Activated CD4-positive, alpha-beta memory T cell treated with anti-CD3 and anti-CD28 coated beads, Interleukin-2, amount 10 ng/mL, durations not matched to agents 7 days and 5 days (primary cell): Measurements from ENCODE around the gene GET4. TPM values are rescaled to one million over a fixed set of nuclear protein-coding genes. Genes with fewer than 3 reads are reported as not detected.
"Not testable (repeated sequence)": the region's sequence is repeated elsewhere in the genome, so short reads cannot be mapped to it uniquely, and the experiment has no call there.

Source experiments
- CTCF ChIA-PET: fragments of 350-600 bp; sonication (Branson Sonifier 250); formaldehyde crosslinking; loops from one replicate; lab custom pipeline; 2021; ENCODE audit warnings: antibody characterized with exemption, inconsistent platforms; lab: Charles Lee
- POLR2A ChIA-PET: fragments of 350-600 bp; sonication (Branson Sonifier 250); formaldehyde crosslinking; loops from one replicate; lab custom pipeline; 2021; ENCODE audit warnings: antibody characterized with exemption; lab: Charles Lee
- DNase-seq: peaks from one replicate; pipeline ENCODE4 v3.0.0-alpha.2; 2020
- H3K27ac Mint-ChIP-seq: one replicate; pipeline ENCODE4 v1.8.0; 2021; ENCODE audit warnings: mild to moderate bottlenecking, mixed read lengths
- H3K27me3 Mint-ChIP-seq: one replicate; pipeline ENCODE4 v1.8.0; 2021; ENCODE audit warnings: mixed read lengths
- H3K36me3 Mint-ChIP-seq: one replicate; pipeline ENCODE4 v1.8.0; 2021; ENCODE audit warnings: low read depth, mixed read lengths
- H3K4me1 Mint-ChIP-seq: one replicate; pipeline ENCODE4 v1.8.0; 2021; ENCODE audit warnings: mixed read lengths
- H3K4me3 Mint-ChIP-seq: one replicate; pipeline ENCODE4 v1.8.0; 2021; ENCODE audit warnings: mild to moderate bottlenecking, mixed read lengths
- H3K9me3 Mint-ChIP-seq: one replicate; pipeline ENCODE4 v1.8.0; 2021; ENCODE audit warnings: mixed read lengths
- total RNA-seq, 2 experiments: library from RNA; stranded (reverse); gene quantifications; one replicate each; pipeline ENCODE4 v1.2.3, GENCODE V29; 2021

The GET4 gene
- total RNA-seq, 2 experiments from 2014 or later, result 32.6 to 38.2 TPM

DNA sequence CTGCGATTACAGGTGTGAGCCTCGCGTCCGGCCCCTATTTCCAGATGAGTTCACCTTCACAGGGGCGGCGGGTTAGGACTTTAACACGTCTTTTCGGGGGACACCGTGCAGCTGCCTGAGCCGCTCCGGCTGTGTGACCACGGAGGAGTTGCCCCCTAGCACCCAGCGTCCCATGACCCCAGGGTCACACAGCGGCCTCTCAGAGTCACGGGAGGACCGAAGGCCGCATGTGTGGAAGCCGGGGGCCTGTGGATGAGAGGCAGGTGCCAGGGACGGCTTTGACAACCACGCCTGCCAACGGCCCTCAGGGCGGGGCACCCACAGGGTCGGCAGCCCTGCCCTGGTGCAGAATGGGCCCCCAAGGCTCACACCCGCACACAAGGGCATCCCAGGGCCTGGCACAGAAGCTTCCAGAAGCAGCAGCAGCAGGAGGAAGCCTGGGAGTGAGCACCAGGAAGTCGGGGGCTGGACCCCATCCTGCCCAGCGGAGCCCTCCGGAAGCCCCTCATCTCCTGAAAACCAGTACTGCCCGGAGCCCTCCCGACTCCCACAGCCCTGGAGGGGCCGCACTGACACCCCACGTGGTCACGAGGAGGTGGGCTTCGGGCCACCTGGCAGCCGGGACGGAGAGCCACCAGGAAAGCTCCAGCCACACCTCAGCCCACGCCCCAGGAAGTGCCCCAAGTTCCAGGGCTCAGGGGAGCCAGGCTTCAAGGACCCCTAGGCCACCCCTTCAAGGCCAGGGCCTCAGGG lies 45.4 kb downstream of the GET4 start:
- Mint-ChIP-seq H3K27me3 (peaks cover 10% of the 10 kb centered on the region), H3K9me3 (no peaks in the 10 kb centered on the region), H3K4me3 (peak overlapping the region; percentile 24), H3K27ac (no peak overlapping the region), H3K36me3 (peaks cover 5% of the 10 kb centered on the region), H3K4me1 (peaks cover 40% of the 10 kb centered on the region)
- ChIA-PET CTCF (interaction anchor here (0.8 to 2.1 kb wide), 4 partner anchors 9 to 248 kb away, joined by 4 to 9 read pairs (median 4); no protein-coding TSS in a partner anchor), POLR2A (interaction anchor here (0.9 to 4.2 kb wide), 8 partner anchors 8 to 317 kb away, joined by 3 to 54 read pairs (median 6); partner anchors contain the start of gene COX19)
- no peak for DNase-seq

DNA sequence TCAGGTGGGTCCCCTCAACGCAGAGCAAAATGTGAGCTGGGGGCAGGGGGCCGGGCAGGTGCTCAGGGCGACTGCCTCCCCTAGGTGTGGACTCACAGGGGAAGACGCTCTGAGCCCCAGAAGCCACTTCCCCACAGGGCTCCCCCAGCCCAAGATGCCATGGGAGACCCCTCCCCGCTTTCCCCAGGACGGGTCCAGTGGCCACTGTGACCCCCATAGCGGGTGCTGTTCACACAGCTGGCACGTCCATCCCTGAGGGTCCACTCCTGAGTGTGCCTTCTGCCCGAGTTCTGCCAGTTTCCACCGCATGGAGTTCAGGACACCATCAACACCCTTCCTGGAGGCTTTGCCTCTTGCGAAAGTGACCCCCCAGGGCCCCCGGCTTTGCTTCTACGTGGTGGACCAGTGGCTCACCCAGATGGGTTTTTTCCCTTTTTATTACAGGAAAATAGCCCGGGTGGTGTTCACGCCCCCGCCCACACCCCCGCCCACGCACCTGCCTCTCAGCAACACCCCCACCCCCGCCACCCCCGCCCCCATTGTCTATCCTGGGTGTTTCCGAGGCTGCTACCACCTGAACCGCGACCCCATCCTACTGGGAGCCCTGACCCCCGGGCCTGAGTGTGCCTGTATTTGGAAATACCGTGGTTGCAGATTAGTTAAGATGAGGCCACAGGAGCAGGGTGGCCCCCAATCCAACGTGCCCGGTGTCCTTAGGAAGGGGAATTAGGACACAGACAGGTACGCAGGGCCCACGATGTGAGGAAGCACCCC lies 46.2 kb downstream of the GET4 start:
- Mint-ChIP-seq H3K4me1 (peaks cover 42% of the 10 kb centered on the region), H3K27me3 (peaks cover 15% of the 10 kb centered on the region), H3K4me3 (peak overlapping the region; percentile 78), H3K9me3 (no peaks in the 10 kb centered on the region), H3K36me3 (peaks cover 5% of the 10 kb centered on the region), H3K27ac (peak overlapping the region; percentile 92)
- ChIA-PET CTCF (interaction anchor here (0.8 to 2.1 kb wide), 6 partner anchors 10 to 255 kb away, joined by 4 to 9 read pairs (median 4); partner anchors contain the start of gene COX19), POLR2A (interaction anchor here (0.9 to 4.2 kb wide), 16 partner anchors 9 to 318 kb away, joined by 3 to 54 read pairs (median 6); partner anchors contain the start of genes ADAP1, COX19, GET4 and GPR146)
- DNase-seq, result peak; percentile 43

DNA sequence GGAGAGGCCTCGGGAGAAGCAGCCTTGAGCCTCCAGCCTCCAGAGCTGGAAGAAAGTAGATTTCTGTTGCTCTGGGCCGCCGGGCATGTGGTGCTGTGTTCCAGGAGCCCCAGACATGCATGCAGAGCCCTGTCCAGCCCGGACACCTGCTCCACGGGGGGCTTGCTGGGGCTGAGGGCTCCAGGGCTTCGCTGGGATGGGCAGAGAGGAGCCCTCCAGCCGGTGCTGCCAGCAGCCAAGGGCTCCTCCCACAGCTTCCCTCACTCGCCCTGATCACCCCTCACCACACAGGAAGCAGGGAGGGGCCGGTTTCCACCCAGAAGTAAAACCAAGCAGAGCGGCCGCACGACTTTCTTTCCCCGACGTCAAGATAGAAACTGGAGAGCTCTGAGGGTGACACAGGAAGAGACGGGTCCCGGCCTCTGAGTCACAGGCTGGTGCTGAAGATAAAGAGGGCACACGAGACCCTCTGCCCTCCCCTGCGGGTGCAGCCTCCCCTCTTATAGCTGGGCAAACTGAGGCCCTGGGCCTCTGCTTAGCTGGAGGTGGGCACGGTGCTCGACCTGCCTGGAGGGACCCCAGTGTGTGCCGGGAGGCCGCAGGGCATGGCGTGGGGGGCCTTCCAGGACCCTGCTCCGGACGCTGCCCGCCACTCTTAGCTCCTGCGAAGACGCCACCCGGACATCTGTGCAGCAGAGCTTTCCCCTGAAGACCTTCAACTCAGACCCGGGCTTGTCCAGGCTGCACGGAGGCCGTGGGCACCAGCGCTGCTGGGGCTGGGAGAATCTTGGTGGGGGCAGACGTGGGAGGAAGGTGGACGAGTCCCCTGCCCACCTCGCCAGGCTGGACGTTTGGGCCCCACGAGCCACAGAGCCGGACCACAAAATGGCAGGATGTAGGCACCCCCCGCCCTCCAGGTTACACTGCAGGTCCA lies 47.0 kb downstream of the GET4 start:
- Mint-ChIP-seq H3K4me1 (peaks cover 42% of the 10 kb centered on the region), H3K36me3 (peaks cover 5% of the 10 kb centered on the region), H3K27me3 (peaks cover 16% of the 10 kb centered on the region), H3K9me3 (no peaks in the 10 kb centered on the region), H3K27ac (peak overlapping the region; percentile 92), H3K4me3 (peak overlapping the region; percentile 78)
- ChIA-PET POLR2A (interaction anchor here (0.9 to 4.2 kb wide), 14 partner anchors 10 to 319 kb away, joined by 3 to 54 read pairs (median 6); partner anchors contain the start of genes ADAP1, COX19, GET4 and GPR146), CTCF (interaction anchor here (1.0 to 2.1 kb wide), 5 partner anchors 13 to 254 kb away, joined by 4 to 9 read pairs (median 4); partner anchors contain the start of gene COX19)
- DNase-seq, result peak; percentile 97

DNA sequence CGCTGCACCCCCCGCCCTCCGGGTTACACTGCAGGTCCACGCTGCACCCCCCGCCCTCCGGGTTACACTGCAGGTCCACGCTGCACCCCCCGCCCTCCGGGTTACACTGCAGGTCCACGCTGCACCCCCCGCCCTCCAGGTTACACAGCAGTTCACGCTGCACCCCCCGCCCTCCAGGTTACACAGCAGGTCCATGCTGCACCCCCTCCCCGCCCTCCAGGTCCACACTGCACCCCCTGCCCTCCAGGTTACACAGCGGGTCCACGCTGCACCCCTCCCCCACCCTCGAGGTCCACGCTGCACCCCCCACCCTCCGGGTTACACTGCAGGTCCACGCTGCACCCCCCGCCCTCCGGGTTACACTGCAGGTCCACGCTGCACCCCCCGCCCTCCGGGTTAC lies 47.7 kb downstream of the GET4 start:
- H3K4me3 Mint-ChIP-seq, H3K9me3 Mint-ChIP-seq, DNase-seq: not testable (repeated sequence)

DNA sequence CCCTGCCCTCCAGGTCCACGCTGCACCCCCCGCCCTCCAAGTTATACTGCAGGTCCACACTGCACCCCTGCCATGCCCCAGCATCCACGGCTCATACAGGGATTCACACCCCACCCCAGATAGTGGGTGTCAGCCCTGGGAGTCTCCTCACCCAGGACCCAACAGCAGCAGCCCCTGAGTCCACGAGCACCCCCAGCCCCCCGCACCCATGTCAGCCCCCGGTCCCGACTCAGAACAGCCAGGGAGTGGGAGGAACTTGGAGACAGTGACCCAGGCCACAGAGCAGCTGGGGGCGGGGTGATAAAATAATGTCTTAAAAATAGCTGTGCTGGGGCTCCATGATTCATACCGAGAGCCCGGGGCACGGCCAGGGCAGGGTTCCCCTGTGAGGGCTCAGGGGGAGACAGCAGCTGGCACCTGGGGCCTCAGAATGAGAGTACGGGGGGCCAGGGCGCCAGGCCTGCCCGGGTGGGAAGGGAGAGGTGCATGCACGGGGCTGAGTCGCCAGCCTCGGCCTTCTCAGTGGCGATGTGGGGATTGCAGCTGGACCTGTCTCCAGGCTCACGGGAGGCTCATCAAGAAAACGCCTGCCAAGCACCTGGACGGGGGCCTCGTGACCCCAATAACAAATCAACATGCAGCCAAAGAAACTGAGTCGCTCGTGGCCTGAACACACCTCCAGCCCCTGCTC lies 48.3 kb downstream of the GET4 start:
- peak; percentile 73 for DNase-seq
- no peaks in the 10 kb centered on the region for H3K9me3 Mint-ChIP-seq
- H3K27ac Mint-ChIP-seq, result peak overlapping the region; percentile 81
- CTCF ChIA-PET, result no interaction called here
- peaks cover 51% of the 10 kb centered on the region for H3K4me1 Mint-ChIP-seq
- H3K36me3 Mint-ChIP-seq, result peaks cover 5% of the 10 kb centered on the region
- POLR2A ChIA-PET, result interaction anchor here (0.6 to 1.2 kb wide), 5 partner anchors 26 to 235 kb away, joined by 3 to 7 read pairs (median 3); partner anchors contain the start of genes ADAP1, COX19, SUN1 and ZFAND2A
- H3K27me3 Mint-ChIP-seq, result peaks cover 20% of the 10 kb centered on the region
- H3K4me3 Mint-ChIP-seq, result peak overlapping the region; percentile 72

More for the DNA sequence above, 47.7 kb downstream of the GET4 start:
- CTCF ChIA-PET, H3K27ac Mint-ChIP-seq, H3K36me3 Mint-ChIP-seq: not testable (repeated sequence)
- Mint-ChIP-seq H3K27me3 (peaks cover 19% of the 10 kb centered on the region), H3K4me1 (peaks cover 47% of the 10 kb centered on the region)
- POLR2A ChIA-PET, result interaction anchor here (1.0 to 4.2 kb wide), 6 partner anchors 11 to 107 kb away, joined by 3 to 54 read pairs (median 7); partner anchors contain the start of genes COX19, GET4 and SUN1

DNA sequence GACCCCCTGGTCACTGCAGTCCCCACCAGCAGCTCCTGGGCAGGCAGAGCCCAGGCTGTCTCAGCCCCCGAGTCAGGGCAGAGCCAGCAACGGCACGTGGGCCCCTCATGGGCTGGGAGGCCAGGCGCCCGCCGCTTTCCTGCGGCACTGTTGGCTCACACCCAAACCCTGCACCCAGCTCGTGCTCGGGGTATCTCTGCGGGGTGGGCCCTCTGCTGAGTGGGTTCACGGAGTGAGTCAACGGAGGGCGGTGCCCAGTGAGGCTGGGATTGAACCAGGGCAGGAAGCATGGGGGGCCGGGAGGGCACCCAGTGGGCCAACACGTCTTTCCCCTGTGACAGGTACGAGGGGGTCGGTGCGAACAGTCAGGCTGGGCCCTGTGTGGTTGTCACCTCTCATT lies 49.2 kb downstream of the GET4 start:
- Mint-ChIP-seq H3K4me3 (no peak overlapping the region), H3K9me3 (peaks cover 2% of the 10 kb centered on the region), H3K36me3 (peaks cover 8% of the 10 kb centered on the region), H3K27ac (no peak overlapping the region), H3K27me3 (peaks cover 23% of the 10 kb centered on the region), H3K4me1 (peaks cover 55% of the 10 kb centered on the region)
- ChIA-PET CTCF (no interaction called here), POLR2A (interaction anchor here (1.0 to 1.2 kb wide), 2 partner anchors 29 to 50 kb away, joined by 3 to 7 read pairs; partner anchors contain the start of genes ADAP1 and COX19)
- no peak for DNase-seq

DNA sequence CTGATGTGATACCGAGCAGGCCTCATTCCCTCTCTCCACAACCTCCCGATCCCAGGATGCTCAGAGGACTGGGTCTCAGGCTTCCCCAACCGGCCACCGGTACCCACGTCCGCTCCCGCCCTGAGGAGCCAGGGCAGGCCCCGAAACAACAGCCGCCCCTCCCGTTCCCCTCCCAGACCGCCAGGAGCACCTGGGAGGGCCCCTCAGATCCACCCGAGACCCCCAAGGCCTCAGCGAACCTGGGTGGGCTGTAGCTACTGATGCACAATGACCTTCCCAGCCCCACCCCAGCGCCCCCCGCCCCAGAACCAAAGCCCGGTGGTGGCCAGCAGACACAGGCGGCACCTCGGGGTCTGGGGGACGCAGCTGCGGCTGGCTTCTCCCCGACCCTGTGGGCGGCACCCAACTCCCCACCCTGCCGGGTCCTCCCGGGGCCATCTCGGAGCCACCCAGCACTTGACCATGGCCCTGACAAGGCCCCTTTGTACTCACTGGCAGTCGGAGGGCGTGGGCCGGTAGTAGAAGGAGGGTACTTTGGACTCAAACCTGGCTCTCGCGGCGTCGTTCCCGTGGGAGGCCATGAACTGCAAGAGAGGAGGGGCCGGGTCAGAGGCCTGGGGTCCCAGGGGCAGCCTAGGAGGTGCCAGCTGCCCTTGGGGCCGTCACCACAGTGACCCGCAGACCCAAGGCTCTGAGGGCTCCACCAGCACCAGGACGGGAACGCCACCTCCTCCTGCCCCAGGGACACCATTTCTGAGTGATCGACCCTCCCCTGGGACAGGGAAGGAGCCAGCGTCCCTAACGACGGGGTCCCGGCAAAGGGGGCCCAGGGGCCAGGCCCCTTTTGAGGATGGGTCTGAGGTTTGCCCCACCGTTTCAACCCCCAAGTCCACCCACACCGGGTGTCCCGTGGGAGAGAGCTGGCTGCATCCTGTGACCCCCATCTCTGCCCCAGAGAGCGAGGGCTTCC lies 50.0 kb downstream of the GET4 start:
- Mint-ChIP-seq H3K4me3 (no peak overlapping the region), H3K27ac (no peak overlapping the region), H3K4me1 (peaks cover 49% of the 10 kb centered on the region), H3K36me3 (peaks cover 8% of the 10 kb centered on the region), H3K27me3 (peaks cover 17% of the 10 kb centered on the region), H3K9me3 (peaks cover 2% of the 10 kb centered on the region)
- ChIA-PET CTCF (no interaction called here), POLR2A (no interaction called here)
- no peak for DNase-seq

DNA sequence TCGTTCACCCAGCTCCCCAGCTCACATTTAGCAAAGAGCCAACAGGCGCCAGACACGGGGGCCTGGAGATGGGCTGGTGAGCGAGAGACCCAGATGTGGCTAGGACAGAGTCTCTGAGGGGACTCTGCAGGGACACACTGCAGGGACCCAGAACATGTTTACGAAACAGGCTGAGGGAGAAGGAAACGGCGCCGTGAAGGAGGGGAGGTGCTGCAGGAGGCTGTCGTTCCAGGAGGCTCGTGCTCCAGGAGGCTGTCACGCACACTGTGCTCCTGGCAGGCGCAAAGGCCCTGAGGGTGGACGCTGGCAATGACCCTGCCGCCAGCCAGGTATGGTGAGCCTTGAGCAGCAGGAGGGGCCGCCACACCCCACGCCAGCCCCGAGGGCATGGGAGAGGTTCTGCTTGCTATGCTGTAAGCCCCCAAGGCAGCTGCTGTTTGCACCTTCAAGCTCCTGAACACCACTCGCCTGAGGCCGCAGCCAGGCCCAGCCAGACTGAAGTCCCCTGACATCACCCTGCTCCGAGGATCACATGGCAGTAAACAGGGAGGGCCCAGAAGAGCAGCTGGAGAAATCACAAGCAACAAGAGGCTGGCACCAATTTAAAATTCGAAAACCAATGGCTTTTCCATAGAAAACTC lies 50.8 kb downstream of the GET4 start:
- ChIA-PET POLR2A (interaction anchor here (0.6 kb wide), 1 partner anchor 122 kb away, joined by 3 read pairs; no protein-coding TSS in a partner anchor), CTCF (no interaction called here)
- Mint-ChIP-seq H3K9me3 (peaks cover 2% of the 10 kb centered on the region), H3K36me3 (peaks cover 8% of the 10 kb centered on the region), H3K27me3 (peaks cover 19% of the 10 kb centered on the region), H3K4me3 (no peak overlapping the region), H3K27ac (no peak overlapping the region), H3K4me1 (peaks cover 44% of the 10 kb centered on the region)
- no peak for DNase-seq

DNA sequence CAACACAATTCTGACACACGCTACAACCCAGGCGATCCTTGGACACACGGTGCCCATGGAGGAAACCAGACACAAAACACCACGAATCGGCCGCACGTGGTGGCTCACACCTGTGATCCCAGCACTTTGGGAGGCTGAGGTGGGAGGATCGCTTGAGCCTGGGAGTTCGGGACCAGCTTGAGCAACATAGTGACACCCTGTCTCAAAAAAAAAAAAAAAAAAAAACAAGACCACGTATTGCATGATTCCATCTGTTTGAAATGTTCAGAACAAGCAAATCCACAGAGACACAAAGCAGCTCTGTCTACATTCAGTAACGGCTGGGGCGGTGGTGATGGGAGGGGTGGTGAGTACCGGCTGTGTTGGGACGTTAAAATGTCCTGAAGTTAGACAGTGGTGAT lies 53.0 kb downstream of the GET4 start:
- Mint-ChIP-seq H3K4me1 (peaks cover 30% of the 10 kb centered on the region), H3K36me3 (peaks cover 3% of the 10 kb centered on the region), H3K27ac (no peak overlapping the region), H3K9me3 (peaks cover 2% of the 10 kb centered on the region), H3K4me3 (no peak overlapping the region), H3K27me3 (peaks cover 19% of the 10 kb centered on the region)
- ChIA-PET POLR2A (interaction anchor here (1.0 kb wide), 1 partner anchor 44 kb away, joined by 3 read pairs; no protein-coding TSS in a partner anchor), CTCF (no interaction called here)
- no peak for DNase-seq

DNA sequence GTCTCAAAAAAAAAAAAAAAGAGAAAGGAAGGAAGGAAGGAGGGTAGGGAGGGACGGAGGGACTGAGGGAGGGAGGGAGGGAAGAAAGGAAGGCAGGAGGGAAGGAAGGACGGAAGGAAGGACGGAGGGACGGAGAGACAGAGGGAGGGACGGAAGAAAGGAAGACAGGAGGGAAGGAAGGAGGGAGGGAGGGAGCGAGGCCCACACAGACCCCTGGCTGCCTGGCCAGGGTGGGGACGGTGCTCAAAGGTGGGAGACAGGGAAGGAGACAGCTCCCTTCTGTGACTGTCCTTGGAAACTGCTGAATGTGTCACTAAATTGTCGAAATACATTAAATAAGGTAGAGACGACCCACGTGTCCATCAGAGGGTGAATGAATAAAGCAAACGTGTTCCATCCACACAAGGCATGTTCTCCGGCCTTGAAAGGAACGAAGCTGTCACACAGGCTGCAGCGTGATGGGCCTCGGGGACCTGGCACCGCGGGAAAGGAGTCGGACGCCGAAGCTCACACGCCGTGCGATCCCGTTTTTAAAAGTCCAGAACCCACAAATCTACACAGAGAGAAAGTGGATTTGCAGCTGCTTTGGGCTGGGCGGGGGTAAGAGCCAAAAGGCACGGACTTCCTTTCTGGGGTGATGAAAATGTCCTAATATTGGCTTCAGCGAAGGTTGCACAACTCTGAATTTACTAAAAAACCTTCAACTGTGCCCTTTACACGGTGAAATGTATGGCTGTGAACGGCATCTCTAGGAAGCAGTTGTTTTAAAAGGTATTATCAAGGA lies 54.8 kb downstream of the GET4 start:
- no peak overlapping the region for H3K4me3 Mint-ChIP-seq
- H3K36me3 Mint-ChIP-seq, result peaks cover 3% of the 10 kb centered on the region
- H3K4me1 Mint-ChIP-seq, result peaks cover 26% of the 10 kb centered on the region
- POLR2A ChIA-PET, result no interaction called here
- H3K9me3 Mint-ChIP-seq, result peaks cover 2% of the 10 kb centered on the region
- peaks cover 17% of the 10 kb centered on the region for H3K27me3 Mint-ChIP-seq
- CTCF ChIA-PET, result no interaction called here
- no peak for DNase-seq
- H3K27ac Mint-ChIP-seq, result no peak overlapping the region
